Ecto neural progenitor cell (in vitro differentiated cells): Measurements from ENCODE around the gene TSKU.
"Not testable (repeated sequence)": the region's sequence is repeated elsewhere in the genome, so short reads cannot be mapped to it uniquely, and the experiment has no call there.

Source experiments
- DNase-seq: peaks from one replicate; pipeline ENCODE4 v3.0.0-alpha.2; 2018; ENCODE audit warnings: low spot score

The TSKU gene

GRCh38 chr11:76783294-76783895 is at the start of gene TSKU:
Gene TSKU, plus strand, starts transcription at chr11:76783356. Its CDS starts 12,261 bp downstream, at chr11:76795617.
- no peak for DNase-seq

- not testable (repeated sequence) for DNase-seq
Measured at GRCh38 chr11:76733906-76734305, 49.2 kb upstream of the TSKU start.

GRCh38 chr11:76734456-76735420 is 48.4 kb upstream of the TSKU start:
- no peak for DNase-seq

- no peak for DNase-seq
Measured at GRCh38 chr11:76735841-76736240, 47.3 kb upstream of the TSKU start.

GRCh38 chr11:76736266-76736665 is 46.9 kb upstream of the TSKU start:
- no peak for DNase-seq

GRCh38 chr11:76736773-76737495 is 46.2 kb upstream of the TSKU start:
- no peak for DNase-seq

GRCh38 chr11:76738618-76739240 is 44.4 kb upstream of the TSKU start:
- DNase-seq, result no peak

GRCh38 chr11:76739798-76740197 is 43.4 kb upstream of the TSKU start:
- DNase-seq, result no peak

GRCh38 chr11:76740772-76741171 is 42.4 kb upstream of the TSKU start:
- DNase-seq, result no peak

- no peak for DNase-seq
Measured at GRCh38 chr11:76742902-76743301, 40.3 kb upstream of the TSKU start.

GRCh38 chr11:76744186-76745043 is 38.7 kb upstream of the TSKU start:
- DNase-seq, result no peak

GRCh38 chr11:76745044-76745376 is 38.1 kb upstream of the TSKU start:
- no peak for DNase-seq

GRCh38 chr11:76745561-76746207 is 37.5 kb upstream of the TSKU start:
- no peak for DNase-seq

GRCh38 chr11:76747153-76747914 is 35.8 kb upstream of the TSKU start:
- no peak for DNase-seq

- no peak for DNase-seq
Measured at GRCh38 chr11:76747915-76748860, 35.0 kb upstream of the TSKU start.

GRCh38 chr11:76748948-76749347 is 34.2 kb upstream of the TSKU start:
- no peak for DNase-seq

- DNase-seq, result no peak
Measured at GRCh38 chr11:76750067-76750466, 33.1 kb upstream of the TSKU start.

- DNase-seq, result no peak
Measured at GRCh38 chr11:76750746-76751145, 32.4 kb upstream of the TSKU start.
